GM23248 (cell line): ENCODE measurements around the gene CAMK1D.

ENCODE experiments used
- EZH2 ChIP-seq: fragments of 200-600 bp; sonication (generic); IDR thresholded peaks from 2 replicates; pipeline ENCODE4 v1.6.1; 2018; ENCODE audit warnings: antibody characterized with exemption, mild to moderate bottlenecking; ENCODE audit not compliant: insufficient read depth, poor library complexity, severe bottlenecking
- EZH2phosphoT487 ChIP-seq: fragments of 200-600 bp; sonication (generic); IDR thresholded peaks from 2 replicates; pipeline ENCODE4 v1.6.1; 2018; ENCODE audit warnings: antibody characterized with exemption, moderate library complexity, mild to moderate bottlenecking, low read depth; ENCODE audit not compliant: insufficient read depth

DNA sequence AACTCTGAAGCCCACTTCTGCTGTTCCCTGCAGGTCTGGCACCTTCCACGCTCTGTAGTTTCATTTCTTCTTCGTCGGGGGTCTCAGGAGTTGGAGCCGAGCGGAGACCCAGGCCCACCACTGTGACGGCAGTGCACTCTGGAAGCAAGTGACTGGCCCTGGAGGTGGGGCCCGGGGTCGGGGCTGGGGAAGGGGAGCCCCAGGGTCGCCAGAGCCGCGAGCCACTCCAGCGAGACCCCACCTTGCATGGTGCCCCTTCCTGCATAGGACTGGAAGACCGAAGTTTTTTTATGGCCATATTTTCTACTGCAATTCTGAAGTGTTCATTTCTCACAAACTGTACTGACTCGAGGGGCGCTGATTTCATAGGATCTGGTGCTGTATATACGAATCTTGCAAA lies 479.4 kb downstream of the CAMK1D start:
- TF ChIP-seq EZH2 (no peak), EZH2phosphoT487 (no peak)
